SU-DHL-6 (cell line): ENCODE results near the gene COBLL1.

Source experiments
- H2AFZ ChIP-seq: fragments of 200-600 bp; sonication (generic); 2 replicates; pipeline ENCODE4 v1.6.1; 2014; ENCODE audit warnings: low read depth, mild to moderate bottlenecking, moderate library complexity, mixed read lengths, antibody characterized with exemption, low read length; ENCODE audit not compliant: severe bottlenecking
- H3F3A ChIP-seq: fragments of 200-600 bp; shearing (Covaris generic); 2 replicates; pipeline ENCODE4 v1.6.0; 2016; ENCODE audit warnings: antibody characterized with exemption, mild to moderate bottlenecking; ENCODE audit not compliant: insufficient read depth
- H3K27ac ChIP-seq: fragments of 200-600 bp; sonication (generic); 2 replicates; pipeline ENCODE4 v1.5.1; 2016; ENCODE audit warnings: low read depth, mild to moderate bottlenecking, low read length, moderate library complexity, mixed read lengths
- H3K27me3 ChIP-seq: fragments of 200-600 bp; sonication (generic), shearing (Covaris generic); 2 replicates; pipeline ENCODE4 v1.6.0; 2014; ENCODE audit warnings: mild to moderate bottlenecking, low read length
- H3K36me3 ChIP-seq: fragments of 200-600 bp; sonication (generic); 2 replicates; pipeline ENCODE4 v1.6.1; 2014; ENCODE audit warnings: mild to moderate bottlenecking, low read length, mixed read lengths
- H3K4me2 ChIP-seq: fragments of 300-600, 200-600 bp; shearing (Covaris generic), sonication (generic); 2 replicates; pipeline ENCODE4 v1.6.0; 2014; ENCODE audit warnings: low read length, low read depth, mild to moderate bottlenecking; ENCODE audit not compliant: poor library complexity, severe bottlenecking
- H3K4me3 ChIP-seq: fragments of 200-600 bp; sonication (generic); 2 replicates; pipeline ENCODE4 v1.5.1; 2014; ENCODE audit warnings: antibody characterized with exemption, low read length, mild to moderate bottlenecking, mixed read lengths; ENCODE audit not compliant: insufficient read depth, poor library complexity, severe bottlenecking
- H3K79me2 ChIP-seq: fragments of 200-600 bp; sonication (generic); 2 replicates; pipeline ENCODE4 v1.6.1; 2014; ENCODE audit warnings: mild to moderate bottlenecking, low read length, moderate library complexity; ENCODE audit not compliant: insufficient read depth
- H3K9ac ChIP-seq: fragments of 200-600 bp; sonication (generic); 2 replicates; pipeline ENCODE4 v1.7.0; 2014; ENCODE audit warnings: mild to moderate bottlenecking, low read length
- H3K9me2 ChIP-seq: fragments of 200-600 bp; sonication (generic); replicated peaks from 2 replicates; pipeline ENCODE4 v1.6.1; 2014; ENCODE audit warnings: low read length; ENCODE audit not compliant: insufficient read depth
- H3K9me3 ChIP-seq: fragments of 200-600 bp; sonication (generic); 2 replicates; pipeline ENCODE4 v1.6.1; 2014; ENCODE audit warnings: low read length, mixed read lengths; ENCODE audit not compliant: insufficient read depth
- H4K20me1 ChIP-seq: fragments of 200-600 bp; sonication (generic); 2 replicates; pipeline ENCODE4 v1.6.1; 2014; ENCODE audit warnings: low read depth, mild to moderate bottlenecking, antibody characterized with exemption, low read length, moderate library complexity, mixed read lengths
- EZH2phosphoT487 ChIP-seq: fragments of 200-600 bp; sonication (generic), shearing (Covaris generic); conservative IDR thresholded peaks from 2 replicates; pipeline ENCODE4 v1.6.1; 2018; ENCODE audit warnings: mild to moderate bottlenecking, antibody characterized with exemption, low read length, moderate library complexity, mixed read lengths
- TF ChIP-seq, protein P1 (sequence below): fragments of 200-600 bp; sonication (generic); IDR thresholded peaks from one replicate; pipeline ENCODE4 v1.5.1; 2017; ENCODE audit warnings: antibody characterized with exemption, mild to moderate bottlenecking, low read length, moderate library complexity; ENCODE audit not compliant: insufficient read depth, poor library complexity, severe bottlenecking

COBLL1 gene

DNA sequence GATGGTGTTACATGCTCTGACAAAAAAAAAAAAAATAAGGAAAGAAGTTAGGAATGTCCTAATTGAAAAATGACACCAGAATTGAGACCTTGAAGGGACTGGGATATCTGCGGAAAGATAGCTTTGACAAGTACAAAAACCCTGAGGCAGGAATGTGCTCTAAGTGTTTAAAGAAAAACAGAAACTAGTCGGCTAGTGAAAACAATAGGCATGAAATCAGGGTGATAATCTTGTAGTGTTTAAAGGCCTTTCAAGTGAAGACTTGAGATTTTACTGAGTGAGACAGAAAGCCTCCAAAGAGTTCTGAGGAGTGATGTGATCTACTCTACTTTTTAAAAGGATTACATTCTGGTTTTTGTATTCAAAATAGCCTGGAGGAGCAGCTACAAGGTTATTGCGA is 107.4 kb downstream of the COBLL1 start:
- no peaks in the 10 kb centered on the region for H3K79me2 ChIP-seq
- H3K27ac ChIP-seq = no peak overlapping the region
- H4K20me1 ChIP-seq = no peaks in the 10 kb centered on the region
- no peak overlapping the region for H3K4me2 ChIP-seq
- H3K27me3 ChIP-seq = no peaks in the 10 kb centered on the region
- no peaks in the 10 kb centered on the region for H3K36me3 ChIP-seq
- no peaks in the 10 kb centered on the region for H3F3A ChIP-seq
- no peak overlapping the region for H3K9ac ChIP-seq
- no peaks in the 10 kb centered on the region for H3K9me3 ChIP-seq
- H3K9me2 ChIP-seq = no peaks in the 10 kb centered on the region
- TF ChIP-seq, protein P1, sequence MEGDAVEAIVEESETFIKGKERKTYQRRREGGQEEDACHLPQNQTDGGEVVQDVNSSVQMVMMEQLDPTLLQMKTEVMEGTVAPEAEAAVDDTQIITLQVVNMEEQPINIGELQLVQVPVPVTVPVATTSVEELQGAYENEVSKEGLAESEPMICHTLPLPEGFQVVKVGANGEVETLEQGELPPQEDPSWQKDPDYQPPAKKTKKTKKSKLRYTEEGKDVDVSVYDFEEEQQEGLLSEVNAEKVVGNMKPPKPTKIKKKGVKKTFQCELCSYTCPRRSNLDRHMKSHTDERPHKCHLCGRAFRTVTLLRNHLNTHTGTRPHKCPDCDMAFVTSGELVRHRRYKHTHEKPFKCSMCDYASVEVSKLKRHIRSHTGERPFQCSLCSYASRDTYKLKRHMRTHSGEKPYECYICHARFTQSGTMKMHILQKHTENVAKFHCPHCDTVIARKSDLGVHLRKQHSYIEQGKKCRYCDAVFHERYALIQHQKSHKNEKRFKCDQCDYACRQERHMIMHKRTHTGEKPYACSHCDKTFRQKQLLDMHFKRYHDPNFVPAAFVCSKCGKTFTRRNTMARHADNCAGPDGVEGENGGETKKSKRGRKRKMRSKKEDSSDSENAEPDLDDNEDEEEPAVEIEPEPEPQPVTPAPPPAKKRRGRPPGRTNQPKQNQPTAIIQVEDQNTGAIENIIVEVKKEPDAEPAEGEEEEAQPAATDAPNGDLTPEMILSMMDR = no peak
- TF ChIP-seq EZH2phosphoT487 = no peak
- H3K4me3 ChIP-seq = no peak overlapping the region
- no peak overlapping the region for H2AFZ ChIP-seq

DNA sequence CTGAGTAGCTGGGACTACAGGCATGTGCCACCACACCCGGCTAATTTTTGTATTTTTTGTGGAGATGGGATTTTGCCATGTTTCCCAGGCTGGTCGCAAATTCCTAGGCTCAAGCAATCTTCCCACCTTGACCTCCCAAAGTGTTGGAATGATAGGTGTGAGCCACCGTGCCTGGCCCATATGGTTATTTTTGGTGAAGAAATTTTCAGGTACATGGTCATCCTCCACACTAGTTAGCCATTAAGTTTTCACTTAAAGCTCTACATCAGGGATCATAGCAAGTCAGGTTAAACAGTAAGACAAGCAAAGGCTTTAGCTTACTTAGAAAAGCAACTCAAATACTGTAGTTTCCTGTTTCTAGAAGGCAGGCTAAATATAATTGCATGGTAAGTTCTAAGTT is 116.1 kb downstream of the COBLL1 start:
- Histone ChIP-seq H3F3A (no peaks in the 10 kb centered on the region), H2AFZ (no peak overlapping the region), H3K79me2 (no peaks in the 10 kb centered on the region), H3K9me3 (no peaks in the 10 kb centered on the region), H3K9ac (no peak overlapping the region), H3K4me2 (no peak overlapping the region), H3K9me2 (no peaks in the 10 kb centered on the region), H4K20me1 (no peaks in the 10 kb centered on the region), H3K27me3 (no peaks in the 10 kb centered on the region), H3K27ac (no peak overlapping the region), H3K36me3 (no peaks in the 10 kb centered on the region), H3K4me3 (no peak overlapping the region)
- TF ChIP-seq, protein P1 = no peak
- no peak for TF ChIP-seq EZH2phosphoT487

DNA sequence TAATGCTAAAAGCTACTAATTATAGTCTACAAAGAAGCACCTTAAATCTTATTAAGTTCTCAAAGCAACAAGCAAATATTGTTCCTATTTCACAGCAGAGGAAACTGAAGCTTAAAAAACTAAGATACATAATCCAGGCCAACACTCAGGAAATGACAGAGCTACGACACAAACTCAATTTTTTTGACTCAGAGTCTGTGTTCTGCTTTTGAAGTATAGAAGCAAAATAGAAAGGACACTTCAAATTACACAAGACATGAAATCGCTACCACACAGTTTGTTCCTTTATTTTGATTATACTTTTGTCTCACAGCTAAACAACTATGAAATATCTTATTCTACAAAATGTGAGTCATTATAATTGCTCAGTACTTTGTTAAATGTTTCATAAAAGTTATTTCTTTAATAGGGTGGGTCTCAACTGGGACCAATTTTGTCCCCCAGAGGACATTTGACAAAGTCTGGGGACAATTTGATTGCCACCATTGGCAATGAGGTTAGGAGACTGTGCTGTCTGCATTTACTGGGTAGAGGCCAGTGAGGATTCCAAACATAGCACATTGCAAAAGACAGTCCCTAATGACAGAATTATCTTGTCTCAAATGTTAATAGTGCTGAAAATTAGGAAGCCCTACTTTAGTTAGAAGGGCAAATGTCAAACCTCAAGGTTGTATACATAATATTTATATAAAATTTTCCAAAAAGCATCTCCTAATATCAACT is 118.8 kb downstream of the COBLL1 start:
- TF ChIP-seq EZH2phosphoT487 = no peak
- TF ChIP-seq, protein P1 = no peak
- Histone ChIP-seq H3K36me3 (no peaks in the 10 kb centered on the region), H3K27ac (no peak overlapping the region), H3K4me3 (no peak overlapping the region), H3K9me3 (no peaks in the 10 kb centered on the region), H3K79me2 (no peaks in the 10 kb centered on the region), H3K9ac (no peak overlapping the region), H4K20me1 (no peaks in the 10 kb centered on the region), H3F3A (no peaks in the 10 kb centered on the region), H3K4me2 (no peak overlapping the region), H3K27me3 (no peaks in the 10 kb centered on the region), H2AFZ (no peak overlapping the region), H3K9me2 (no peaks in the 10 kb centered on the region)
